ENCODE data around the gene CADPS2.

DNA sequence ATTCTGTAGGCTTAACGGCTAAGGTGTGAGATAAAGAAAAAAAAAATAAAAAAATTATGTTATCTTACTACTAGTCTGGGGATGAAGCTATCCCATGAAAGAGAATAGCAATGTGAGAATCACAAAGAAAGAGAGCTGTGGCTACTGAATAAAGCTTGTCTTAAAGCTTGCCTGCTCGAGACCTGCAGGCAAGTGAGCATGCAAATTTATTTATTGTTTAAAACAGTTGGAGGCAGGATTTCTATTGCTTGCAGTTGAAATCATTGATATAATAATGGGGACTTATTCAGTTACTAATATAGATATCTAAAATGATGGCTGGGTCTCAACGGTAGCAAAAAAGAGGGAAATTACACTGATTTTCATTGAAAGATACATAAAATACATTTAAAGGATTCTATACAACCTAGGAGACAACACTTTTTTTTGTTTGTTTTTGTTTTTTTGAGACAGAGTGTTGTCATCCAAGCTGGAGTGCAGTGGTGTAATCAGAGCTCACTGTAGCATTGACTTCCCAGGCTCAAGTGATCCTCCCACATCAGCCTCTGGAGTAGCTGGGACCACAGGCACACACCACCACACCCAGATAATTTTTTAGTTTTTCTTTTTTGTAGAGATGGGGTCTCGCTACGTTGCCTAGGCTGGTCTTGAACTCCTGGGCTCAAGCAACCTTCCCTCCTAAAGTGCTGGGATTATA, 437.2 kb downstream of the CADPS2 start:
- TF ChIP-seq, protein P1, sequence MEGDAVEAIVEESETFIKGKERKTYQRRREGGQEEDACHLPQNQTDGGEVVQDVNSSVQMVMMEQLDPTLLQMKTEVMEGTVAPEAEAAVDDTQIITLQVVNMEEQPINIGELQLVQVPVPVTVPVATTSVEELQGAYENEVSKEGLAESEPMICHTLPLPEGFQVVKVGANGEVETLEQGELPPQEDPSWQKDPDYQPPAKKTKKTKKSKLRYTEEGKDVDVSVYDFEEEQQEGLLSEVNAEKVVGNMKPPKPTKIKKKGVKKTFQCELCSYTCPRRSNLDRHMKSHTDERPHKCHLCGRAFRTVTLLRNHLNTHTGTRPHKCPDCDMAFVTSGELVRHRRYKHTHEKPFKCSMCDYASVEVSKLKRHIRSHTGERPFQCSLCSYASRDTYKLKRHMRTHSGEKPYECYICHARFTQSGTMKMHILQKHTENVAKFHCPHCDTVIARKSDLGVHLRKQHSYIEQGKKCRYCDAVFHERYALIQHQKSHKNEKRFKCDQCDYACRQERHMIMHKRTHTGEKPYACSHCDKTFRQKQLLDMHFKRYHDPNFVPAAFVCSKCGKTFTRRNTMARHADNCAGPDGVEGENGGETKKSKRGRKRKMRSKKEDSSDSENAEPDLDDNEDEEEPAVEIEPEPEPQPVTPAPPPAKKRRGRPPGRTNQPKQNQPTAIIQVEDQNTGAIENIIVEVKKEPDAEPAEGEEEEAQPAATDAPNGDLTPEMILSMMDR (conservative IDR thresholded peaks at IDR 0.05 in 1 of 2, IDR thresholded peaks at IDR 0.05 in 1 of 2; ENCODE audit: extremely low read depth in 1 of 2, insufficient read depth in 1 of 2, low read depth in 1 of 2, low read length in 2 of 2): no peak
- TF ChIP-seq EZH2 (IDR thresholded peaks at IDR 0.05; ENCODE audit: borderline replicate concordance, low read length): no peak
